Measurements from ENCODE around the gene GLDN. TPM values are rescaled to one million over a fixed set of nuclear protein-coding genes. Genes with fewer than 3 reads are reported as not detected.

Gene GLDN
- total and polyA plus RNA-seq, 10 of the 15 experiments (the other 5 are each of a cell fraction or from before 2014, with no cell fraction given) = 0.13 TPM; not detected in 9

- FAIRE-seq = no peak
- POLR2A ChIA-PET = no interaction called here
- TF ChIP-seq ASH2L (IDR thresholded peaks at IDR 0.05; ENCODE audit: borderline replicate concordance, low read depth) (no peak), MTA2 (IDR thresholded peaks at IDR 0.05; ENCODE audit: low read depth) (no peak), GATAD2B (conservative IDR thresholded peaks at IDR 0.05; ENCODE audit: low read depth) (no peak), SMARCA5 (IDR thresholded peaks at IDR 0.05) (no peak)
- no TSS peak for BruUV-seq (replicated peaks)
- peaks cover 9 to 29% of the 10 kb centered on the region in 2 experiments; a peak in 3 of 4 replicates for H3K27me3 ChIP-seq (replicated peaks in 1 of 2; ENCODE audit: control insufficient read depth in 2 of 2, insufficient read depth in 2 of 2, low read length in 1 of 2)
- SMC1A ChIA-PET (ENCODE audit: uncharacterized antibody, unreplicated experiment) = no interaction called here
- no peak overlapping the region for H3K4me3 ChIP-seq
- no peaks in the 10 kb centered on the region for H4K20me1 ChIP-seq (ENCODE audit: control insufficient read depth, insufficient read depth)
- no peak for DNase-seq (ENCODE audit: low read depth, low spot score)
- no peak overlapping the region for H3K4me2 ChIP-seq (ENCODE audit: control insufficient read depth, insufficient read depth)
- ATAC-seq = no peak
- in situ Hi-C loops (cut with MboI) = no loop called here
- H3K36me3 ChIP-seq (ENCODE audit: control insufficient read depth in 2 of 2, insufficient read depth in 2 of 2, low read length in 1 of 2) = no peaks in the 10 kb centered on the region
- H3K27ac ChIP-seq (ENCODE audit: control insufficient read depth, insufficient read depth) = no peak overlapping the region
- WGBS (ENCODE audit: insufficient coverage, insufficient replicate concordance, low lambda C conversion rate, missing lambda C conversion rate) = 50% methylated on average over 16 of the region's 16 CpGs
- intact Hi-C loops (cut with micrococcal nuclease; ENCODE audit: unreplicated experiment) = no loop called here
- CTCF ChIA-PET = no interaction called here
- no peak overlapping the region for H3K9ac ChIP-seq (ENCODE audit: control insufficient read depth, insufficient read depth, low read length)
- no peaks in the 10 kb centered on the region; the same call in 2 of the 3 replicates for H3K9me3 ChIP-seq (replicated peaks; ENCODE audit: control insufficient read depth, insufficient read depth, low read length)
- H3K4me1 ChIP-seq (ENCODE audit: control insufficient read depth, insufficient read depth, low read length) = no peaks in the 10 kb centered on the region
- no peaks in the 10 kb centered on the region for H3K79me2 ChIP-seq (ENCODE audit: control insufficient read depth, insufficient read depth, low read length)
- RAD21 ChIA-PET (ENCODE audit: unreplicated experiment) = no interaction called here
- no peak overlapping the region for H2AFZ ChIP-seq (ENCODE audit: control insufficient read depth, low read depth, low read length)
Measured at GRCh38 chr15:51342227-51342999, 958 bp downstream of the GLDN start.

DNA sequence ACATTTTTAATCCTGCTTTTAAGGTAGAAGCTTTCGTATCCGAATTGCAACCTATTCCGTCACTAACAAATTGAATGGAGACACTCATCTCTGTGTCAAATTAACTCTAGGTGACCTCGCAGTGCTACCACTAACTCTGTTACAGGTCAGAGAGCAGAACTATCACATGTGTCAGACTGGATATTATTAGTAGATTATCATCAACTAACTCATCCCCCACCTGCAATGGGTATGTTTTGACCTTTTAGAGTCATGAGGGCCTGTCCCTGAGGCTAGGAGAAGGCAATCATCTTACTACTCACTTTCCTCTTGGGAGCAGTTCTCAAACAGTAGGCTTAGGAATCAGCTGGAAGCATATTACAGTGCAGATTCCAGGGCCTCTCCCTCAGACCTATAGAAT lies 2.0 kb downstream of the GLDN start:
- H3K4me3 ChIP-seq = no peak overlapping the region
- no peak for DNase-seq (ENCODE audit: low read depth, low spot score)
- in situ Hi-C loops (cut with MboI) (no loop called here), intact Hi-C loops (cut with micrococcal nuclease; ENCODE audit: unreplicated experiment) (no loop called here)
- no peaks in the 10 kb centered on the region for H3K79me2 ChIP-seq (ENCODE audit: control insufficient read depth, insufficient read depth, low read length)
- no peak for ATAC-seq
- H3K4me1 ChIP-seq (ENCODE audit: control insufficient read depth, insufficient read depth, low read length) = peaks cover 3% of the 10 kb centered on the region; the same call in 1 of the 2 replicates
- ChIA-PET SMC1A (ENCODE audit: uncharacterized antibody, unreplicated experiment) (no interaction called here), CTCF (no interaction called here), RAD21 (ENCODE audit: unreplicated experiment) (interaction anchor here (0.7 kb wide), 1 partner anchor 15 kb away, joined by 3 read pairs; no protein-coding TSS in a partner anchor), POLR2A (no interaction called here)
- H3K4me2 ChIP-seq (ENCODE audit: control insufficient read depth, insufficient read depth) = no peak overlapping the region
- peaks cover 9 to 27% of the 10 kb centered on the region in 2 experiments; a peak in 3 of 4 replicates for H3K27me3 ChIP-seq (replicated peaks in 1 of 2; ENCODE audit: control insufficient read depth in 2 of 2, insufficient read depth in 2 of 2, low read length in 1 of 2)
- TF ChIP-seq BHLHE40 (IDR thresholded peaks at IDR 0.05; ENCODE audit: borderline replicate concordance in 1 of 2, low read depth in 2 of 2, low read length in 1 of 2) (no peak), PML (IDR thresholded peaks at IDR 0.05; ENCODE audit: low read length) (no peak), FOS (IDR thresholded peaks at IDR 0.05; ENCODE audit: borderline replicate concordance, extremely low read depth, insufficient read length) (no peak), CHD1 (IDR thresholded peaks at IDR 0.05; ENCODE audit: low read depth, low read length) (no peak), HDGF (IDR thresholded peaks at IDR 0.05) (no peak), TCF3 (IDR thresholded peaks at IDR 0.05; ENCODE audit: borderline replicate concordance, insufficient read depth, low read depth, low read length) (no peak)
- no peak overlapping the region for H3K27ac ChIP-seq (ENCODE audit: control insufficient read depth, insufficient read depth)
- WGBS (ENCODE audit: insufficient coverage, insufficient replicate concordance, low lambda C conversion rate, missing lambda C conversion rate) = 48% methylated on average over 4 of the region's 4 CpGs
- H3K9ac ChIP-seq (ENCODE audit: control insufficient read depth, insufficient read depth, low read length) = no peak overlapping the region
- H3K36me3 ChIP-seq (ENCODE audit: control insufficient read depth in 2 of 2, insufficient read depth in 2 of 2, low read length in 1 of 2) = no peaks in the 10 kb centered on the region
- FAIRE-seq = no peak
- H2AFZ ChIP-seq (ENCODE audit: control insufficient read depth, low read depth, low read length) = no peak overlapping the region
- no peaks in the 10 kb centered on the region for H4K20me1 ChIP-seq (ENCODE audit: control insufficient read depth, insufficient read depth)
- H3K9me3 ChIP-seq (replicated peaks; ENCODE audit: control insufficient read depth, insufficient read depth, low read length) = no peaks in the 10 kb centered on the region; the same call in 2 of the 3 replicates
- BruUV-seq (replicated peaks) = no TSS peak
